Breast epithelium (tissue), 4 donors: ENCODE results near the gene ZNF143. TPM values are rescaled to one million over a fixed set of nuclear protein-coding genes. Genes with fewer than 3 reads are reported as not detected.

Experiments
- DNase-seq, 2 donors: peaks; one replicate each; pipeline ENCODE4 v3.0.0-alpha.2; 2019; ENCODE audit warnings: low spot score in 2 of 2
- H3K27ac ChIP-seq, 2 donors: fragments of 200-600 bp; sonication (generic) in 1 of 2; one replicate each; pipeline ENCODE4 v1.5.1; 2016 to 2019; ENCODE audit warnings: mild to moderate bottlenecking in 1 of 2
- H3K27me3 ChIP-seq, 2 donors: fragments of 200-600 bp; sonication (generic) in 1 of 2; one replicate each; pipeline versions ENCODE4 v1.5.1 to v1.6.0; 2017 to 2019; ENCODE audit warnings: control low read depth in 1 of 2, mild to moderate bottlenecking in 1 of 2
- H3K36me3 ChIP-seq: fragments of 200-600 bp; one replicate; pipeline ENCODE4 v1.5.1; 2019
- H3K4me1 ChIP-seq, 2 donors: fragments of 200-600 bp; sonication (generic); one replicate each; pipeline ENCODE4 v1.5.1; 2016 to 2019; ENCODE audit warnings: control low read depth in 1 of 2
- H3K4me3 ChIP-seq, 3 donors: fragments of 200-600 bp; sonication (generic); 1 replicate in 2 of 3; 2 replicates in 1 of 3; pipeline ENCODE4 v1.5.1; 2016 to 2019; ENCODE audit warnings: mild to moderate bottlenecking in 3 of 3, moderate library complexity in 2 of 3
- H3K9me3 ChIP-seq, 2 donors: fragments of 200-600 bp; sonication (generic) in 1 of 2; one replicate each; pipeline ENCODE4 v1.5.1; 2016 to 2019; ENCODE audit warnings: control low read depth in 1 of 2
- CTCF ChIP-seq, 3 donors: fragments of 450-650 bp; IDR thresholded peaks; one replicate each; pipeline ENCODE4 v1.5.1; 2016 to 2017; ENCODE audit warnings: antibody characterized with exemption in 3 of 3, mild to moderate bottlenecking in 3 of 3, moderate library complexity in 3 of 3
- POLR2A ChIP-seq: fragments of 450-650 bp; IDR thresholded peaks from one replicate; pipeline ENCODE4 v1.6.1; 2016; ENCODE audit warnings: antibody characterized with exemption, mild to moderate bottlenecking, moderate library complexity
- POLR2AphosphoS5 ChIP-seq, 3 donors: sonication (generic); formaldehyde crosslinking; IDR thresholded peaks; one replicate each; pipeline ENCODE4 v1.6.1; 2017; ENCODE audit warnings: antibody characterized with exemption in 3 of 3
- intact Hi-C: fragments of 100-400 bp; cut with DNase I; formaldehyde crosslinking; loops from one replicate; pipeline ENCODE4 v1.15.1; 2023; ENCODE audit warnings: low total_unique reads
- total RNA-seq, 3 donors: library from RNA; depleted of rRNA; stranded (reverse); fragments of >200 nt; gene quantifications; one replicate each; pipeline ENCODE4 v1.1.0, GENCODE V29; 2016

The ZNF143 gene
- total RNA-seq, 3 donors from 2014 or later: 21.1 to 41.3 (median 39.2) TPM

GRCh38 chr11:9566561-9567063, 105.8 kb downstream of the ZNF143 start:
- TF ChIP-seq POLR2AphosphoS5 (IDR thresholded peaks at IDR 0.05) (no peak), CTCF (IDR thresholded peaks at IDR 0.05) (no peak), POLR2A (no peak)
- H3K4me1 ChIP-seq: peaks cover 7 to 13% of the 10 kb centered on the region in 2 donors
- H3K4me3 ChIP-seq: no peak overlapping the region
- H3K36me3 ChIP-seq: no peaks in the 10 kb centered on the region
- no peaks in the 10 kb centered on the region for H3K27me3 ChIP-seq
- H3K9me3 ChIP-seq: no peaks in the 10 kb centered on the region
- intact Hi-C loops: no loop called here
- H3K27ac ChIP-seq: peak overlapping the region; percentile 99
- DNase-seq: no peak

GRCh38 chr11:9567401-9567800, 106.6 kb downstream of the ZNF143 start:
- DNase-seq: no peak
- intact Hi-C loops: no loop called here
- Histone ChIP-seq H3K27me3 (no peaks in the 10 kb centered on the region), H3K4me3 (no peak overlapping the region), H3K27ac (peak overlapping the region; percentile 99), H3K9me3 (no peaks in the 10 kb centered on the region), H3K36me3 (no peaks in the 10 kb centered on the region), H3K4me1 (peaks cover 7 to 13% of the 10 kb centered on the region in 2 donors)
- TF ChIP-seq CTCF (IDR thresholded peaks at IDR 0.05): no peak
- no peak for TF ChIP-seq POLR2AphosphoS5 (IDR thresholded peaks at IDR 0.05)
- TF ChIP-seq POLR2A: no peak

GRCh38 chr11:9568161-9568853, 107.5 kb downstream of the ZNF143 start:
- intact Hi-C loops: no loop called here
- H3K9me3 ChIP-seq: no peaks in the 10 kb centered on the region

GRCh38 chr11:9568854-9569587, 108.2 kb downstream of the ZNF143 start:
- intact Hi-C loops: no loop called here
- Histone ChIP-seq H3K36me3 (no peaks in the 10 kb centered on the region), H3K4me3 (peak overlapping the region in 2 of 3 donors; percentile 26 to 47), H3K9me3 (no peaks in the 10 kb centered on the region), H3K27me3 (no peaks in the 10 kb centered on the region), H3K4me1 (peaks cover 7 to 13% of the 10 kb centered on the region in 2 donors), H3K27ac (peak overlapping the region; percentile 99)
- peak in 2 of 3 donors; percentile 70 to 91 for TF ChIP-seq POLR2AphosphoS5 (IDR thresholded peaks at IDR 0.05)
- peak in 1 of 3 donors; percentile 17 for TF ChIP-seq CTCF (IDR thresholded peaks at IDR 0.05)
- peak; percentile 71 for TF ChIP-seq POLR2A
- peak; percentile 82 to 87 for DNase-seq

More at GRCh38 chr11:9568161-9568853, 107.5 kb downstream of the ZNF143 start:
- H3K27ac ChIP-seq: peak overlapping the region; percentile 99
- DNase-seq: no peak
- H3K36me3 ChIP-seq: no peaks in the 10 kb centered on the region
- H3K4me3 ChIP-seq: no peak overlapping the region
- H3K27me3 ChIP-seq: no peaks in the 10 kb centered on the region
- peaks cover 7 to 13% of the 10 kb centered on the region in 2 donors for H3K4me1 ChIP-seq
- TF ChIP-seq CTCF (IDR thresholded peaks at IDR 0.05) (no peak), POLR2AphosphoS5 (IDR thresholded peaks at IDR 0.05) (no peak), POLR2A (no peak)
